22Rv1 (cell line): ENCODE results near the gene ENDOV.
A peak's percentile ranks its signal among the peaks of the same experiment; 100 is the strongest.

ENCODE experiments used
- H3K27ac ChIP-seq: fragments of 450-650 bp; 2 replicates; pipeline ENCODE4 v1.5.1; 2017
- ZFX ChIP-seq: fragments of 450-650 bp; IDR thresholded peaks from 2 replicates; pipeline ENCODE4 v1.6.1; 2017; ENCODE audit warnings: antibody characterized with exemption, borderline replicate concordance
- TF ChIP-seq, protein P1 (sequence below): fragments of 450-650 bp; IDR thresholded peaks from 2 replicates; pipeline ENCODE4 v1.5.1; 2017; ENCODE audit warnings: mild to moderate bottlenecking

ENDOV gene

DNA sequence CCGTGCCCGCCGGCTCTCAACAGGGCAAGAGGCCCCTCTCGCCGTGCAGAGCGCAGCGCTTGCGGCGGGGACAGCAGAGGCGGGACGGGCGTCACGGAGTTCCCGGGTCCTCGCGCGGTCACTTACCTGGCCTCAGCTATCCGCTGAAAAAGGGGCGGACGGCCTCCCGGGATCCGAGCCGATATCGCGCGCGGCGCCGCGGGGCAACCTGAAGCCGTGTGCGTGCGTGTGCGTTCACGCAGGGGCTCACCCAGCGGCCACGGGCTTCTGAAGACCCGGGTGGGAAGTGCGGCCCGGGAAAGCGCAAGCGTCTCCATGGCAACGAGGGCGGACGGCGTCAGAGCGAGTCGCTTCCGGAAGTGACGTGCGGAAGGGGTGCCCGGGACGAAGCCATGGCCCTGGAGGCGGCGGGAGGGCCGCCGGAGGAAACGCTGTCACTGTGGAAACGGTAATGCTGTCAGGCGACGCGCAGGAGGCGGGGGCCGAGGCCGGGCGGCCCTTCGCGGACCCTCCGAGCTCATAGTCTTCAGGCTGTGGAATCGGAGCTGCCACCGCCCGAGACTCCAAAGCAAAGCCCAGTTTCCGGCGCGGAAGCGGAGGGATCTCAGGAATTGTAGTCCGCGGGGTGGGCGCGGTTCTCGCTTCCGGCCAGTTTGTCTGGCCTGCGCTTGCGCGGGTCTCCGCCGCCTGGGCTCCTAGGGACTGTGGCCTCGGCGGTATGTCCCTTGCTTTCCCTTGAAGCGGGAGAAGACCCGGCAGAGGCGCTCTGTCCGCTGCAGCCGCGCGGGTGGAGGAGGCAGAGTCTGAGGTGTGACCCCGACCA is at the start of gene ENDOV:
ENDOV (plus strand) TSS at position 365 of the 823 bp plus-strand sequence; CDS start at position 393, 28 bp downstream.
- peak within 1 kb of the TSS; percentile 82 for H3K27ac ChIP-seq
- no peak for TF ChIP-seq ZFX
- TF ChIP-seq, protein P1, sequence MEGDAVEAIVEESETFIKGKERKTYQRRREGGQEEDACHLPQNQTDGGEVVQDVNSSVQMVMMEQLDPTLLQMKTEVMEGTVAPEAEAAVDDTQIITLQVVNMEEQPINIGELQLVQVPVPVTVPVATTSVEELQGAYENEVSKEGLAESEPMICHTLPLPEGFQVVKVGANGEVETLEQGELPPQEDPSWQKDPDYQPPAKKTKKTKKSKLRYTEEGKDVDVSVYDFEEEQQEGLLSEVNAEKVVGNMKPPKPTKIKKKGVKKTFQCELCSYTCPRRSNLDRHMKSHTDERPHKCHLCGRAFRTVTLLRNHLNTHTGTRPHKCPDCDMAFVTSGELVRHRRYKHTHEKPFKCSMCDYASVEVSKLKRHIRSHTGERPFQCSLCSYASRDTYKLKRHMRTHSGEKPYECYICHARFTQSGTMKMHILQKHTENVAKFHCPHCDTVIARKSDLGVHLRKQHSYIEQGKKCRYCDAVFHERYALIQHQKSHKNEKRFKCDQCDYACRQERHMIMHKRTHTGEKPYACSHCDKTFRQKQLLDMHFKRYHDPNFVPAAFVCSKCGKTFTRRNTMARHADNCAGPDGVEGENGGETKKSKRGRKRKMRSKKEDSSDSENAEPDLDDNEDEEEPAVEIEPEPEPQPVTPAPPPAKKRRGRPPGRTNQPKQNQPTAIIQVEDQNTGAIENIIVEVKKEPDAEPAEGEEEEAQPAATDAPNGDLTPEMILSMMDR: no peak

DNA sequence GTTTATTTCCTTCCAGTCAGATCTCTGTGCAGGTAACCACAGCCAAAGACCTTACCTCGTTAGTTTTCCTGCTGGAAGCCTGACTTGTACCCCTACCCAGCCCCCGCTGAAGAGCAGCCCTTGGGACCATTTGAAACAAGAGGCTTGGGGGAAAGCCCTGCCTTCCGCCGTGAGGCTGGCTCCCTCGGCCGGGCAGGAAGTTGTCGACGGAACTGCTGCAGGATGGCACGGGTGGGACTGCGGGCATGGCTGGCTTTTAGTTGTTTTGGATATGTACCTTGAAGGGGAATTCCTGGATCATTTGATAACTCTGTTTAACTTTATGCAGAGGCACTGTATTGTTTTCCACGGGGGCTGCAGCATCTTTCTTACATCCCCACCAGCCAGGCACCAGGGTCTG is 49.0 kb upstream of the ENDOV start:
- TF ChIP-seq, protein P1: no peak
- no peak for TF ChIP-seq ZFX

DNA sequence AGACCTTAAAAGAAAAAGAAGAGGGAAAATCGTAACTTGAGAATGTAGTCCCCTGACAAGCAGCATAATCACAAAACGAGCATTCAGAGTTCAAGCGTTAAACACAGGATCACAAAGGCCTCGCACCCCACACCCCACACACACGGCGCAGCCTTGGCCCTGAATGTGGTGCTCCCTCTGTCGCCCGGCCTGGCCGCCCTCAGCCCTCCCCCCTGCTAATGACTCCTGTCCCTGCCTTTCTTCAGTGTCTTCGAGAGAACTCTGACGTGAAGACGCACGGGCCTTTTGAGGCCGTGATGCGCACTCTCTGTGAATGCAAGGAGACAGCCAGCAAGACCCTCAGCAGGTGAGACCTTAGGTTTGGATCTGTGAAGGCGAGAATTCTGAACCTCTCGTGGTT is 47.5 kb upstream of the ENDOV start:
- TF ChIP-seq ZFX: no peak
- TF ChIP-seq, protein P1: no peak
- H3K27ac ChIP-seq: no peak overlapping the region

More for the DNA sequence above, 49.0 kb upstream of the ENDOV start:
- no peak overlapping the region for H3K27ac ChIP-seq

DNA sequence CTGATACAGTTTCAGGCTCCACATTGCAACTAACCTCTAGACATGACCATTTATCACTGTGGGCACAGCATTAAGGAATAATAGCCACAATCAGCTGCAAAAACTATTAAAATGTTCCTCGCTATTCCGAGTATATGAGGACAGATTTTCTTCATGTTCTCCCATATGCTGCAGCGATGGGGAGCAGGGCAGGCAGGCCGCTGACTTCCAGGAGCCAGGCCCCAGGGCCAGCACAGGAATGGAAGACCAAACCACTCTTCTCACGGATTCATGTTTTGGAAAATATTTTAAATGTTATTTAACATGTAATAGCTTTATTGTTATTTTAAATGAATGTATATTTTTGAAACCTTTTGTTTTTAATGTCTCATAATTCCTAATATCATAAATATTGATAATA is 43.8 kb upstream of the ENDOV start:
- H3K27ac ChIP-seq: no peak overlapping the region
- TF ChIP-seq ZFX: no peak
- TF ChIP-seq, protein P1: no peak

DNA sequence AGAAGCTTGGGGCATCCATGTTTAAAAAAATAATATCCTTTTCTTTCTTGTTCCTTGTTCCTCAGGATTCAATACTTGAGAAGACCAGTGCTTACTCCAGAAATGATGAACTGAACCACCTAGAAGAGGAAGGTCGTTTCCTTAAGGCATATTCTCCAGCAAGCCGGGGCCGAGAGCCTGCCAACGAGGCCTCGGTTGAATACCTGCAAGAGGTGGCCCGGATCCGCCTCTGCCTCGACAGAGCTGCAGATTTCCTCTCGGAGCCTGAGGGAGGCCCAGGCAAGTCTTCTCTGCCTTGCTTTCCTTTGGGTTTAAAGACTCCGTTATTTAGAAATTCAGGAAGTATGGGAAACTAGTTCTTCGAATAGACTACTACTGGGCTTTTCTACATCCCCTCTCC is 42.5 kb upstream of the ENDOV start:
- H3K27ac ChIP-seq: no peak overlapping the region
- TF ChIP-seq ZFX: no peak
- TF ChIP-seq, protein P1: no peak

DNA sequence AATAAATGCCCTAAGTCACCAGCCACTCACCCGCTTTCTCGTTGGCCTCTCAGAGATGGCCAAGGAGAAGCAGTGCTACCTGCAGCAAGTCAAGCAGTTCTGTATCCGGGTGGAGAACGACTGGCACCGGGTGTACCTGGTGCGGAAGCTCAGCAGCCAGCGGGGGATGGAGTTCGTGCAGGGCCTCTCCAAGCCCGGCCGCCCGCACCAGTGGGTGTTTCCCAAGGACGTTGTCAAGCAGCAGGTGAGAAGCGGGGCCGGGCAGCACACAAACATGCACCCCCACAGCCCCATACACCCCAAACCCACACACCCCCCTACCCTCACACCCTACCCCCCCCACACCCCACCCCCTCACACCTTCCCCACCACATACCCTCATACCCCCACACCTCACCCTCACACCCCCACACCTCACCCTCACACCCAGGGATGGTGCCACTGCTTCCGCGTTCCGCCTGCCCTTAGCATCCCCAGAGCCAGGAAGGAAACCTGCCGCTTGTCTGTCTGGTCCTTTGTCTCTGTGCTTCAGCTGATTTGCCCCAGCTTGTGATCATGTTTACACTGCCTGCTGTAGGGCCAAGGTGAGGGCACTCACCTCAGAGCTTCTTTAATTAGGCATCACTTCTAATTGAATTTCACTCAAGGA is 41.9 kb upstream of the ENDOV start:
- no peak for TF ChIP-seq ZFX
- H3K27ac ChIP-seq: no peak overlapping the region

DNA sequence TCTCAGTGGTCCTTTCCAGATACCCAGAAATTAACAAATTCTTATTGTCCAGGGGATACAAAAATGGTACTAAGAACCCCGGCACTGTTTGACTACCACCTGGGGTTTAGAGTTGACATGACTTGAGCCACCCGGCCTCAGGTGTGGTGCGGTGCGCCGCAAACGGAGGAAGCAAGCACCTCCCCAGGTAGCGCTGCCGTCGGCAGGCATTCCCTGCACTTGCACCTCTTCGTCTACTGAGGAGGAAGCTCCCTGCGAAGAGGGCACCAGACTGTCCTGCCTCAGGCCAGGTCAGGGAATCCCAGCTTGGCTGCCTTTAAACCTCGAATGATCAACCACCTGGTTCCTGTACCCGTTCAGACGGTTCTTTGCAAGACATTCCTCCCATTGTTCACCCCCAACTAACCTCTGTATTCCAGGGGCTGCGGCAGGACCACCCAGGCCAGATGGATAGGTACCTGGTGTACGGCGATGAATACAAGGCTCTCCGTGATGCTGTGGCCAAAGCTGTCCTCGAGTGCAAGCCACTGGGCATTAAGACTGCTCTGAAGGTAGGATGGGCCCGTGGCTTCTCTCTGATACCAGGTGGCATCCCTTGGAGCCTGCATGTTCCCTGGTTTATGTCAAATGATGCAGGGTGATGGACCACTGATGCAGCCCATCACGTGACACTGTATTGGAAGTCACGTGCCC is 40.8 kb upstream of the ENDOV start:
- TF ChIP-seq, protein P1: no peak
- no peak for TF ChIP-seq ZFX
- H3K27ac ChIP-seq: no peak overlapping the region
